Activated B cell treated with CpG ODN at 0.5 μM for 24 hours (primary cell): Measurements from ENCODE around the gene ROR2. TPM values are rescaled to one million over a fixed set of nuclear protein-coding genes. Genes with fewer than 3 reads are reported as not detected.

Source experiments
- ATAC-seq: fragments of 200-7000 bp; cut with Tn5 transposase; one replicate; pipeline ENCODE4 v1.10.0; 2021; ENCODE audit warnings: low read depth, mild to moderate bottlenecking, moderate library complexity
- CTCF ChIA-PET: fragments of 350-600 bp; sonication (Branson Sonifier 250); formaldehyde crosslinking; loops from one replicate; lab custom pipeline; 2021; ENCODE audit warnings: antibody characterized with exemption; lab: Charles Lee
- POLR2A ChIA-PET: fragments of 350-600 bp; sonication (Branson Sonifier 250); formaldehyde crosslinking; loops from one replicate; lab custom pipeline; 2021; ENCODE audit warnings: antibody characterized with exemption; lab: Charles Lee
- DNase-seq: peaks from one replicate; pipeline ENCODE4 v3.0.0; 2022
- H3K27ac Mint-ChIP-seq: one replicate; pipeline ENCODE4 v1.8.0; 2020; ENCODE audit warnings: mixed read lengths
- H3K27me3 Mint-ChIP-seq: one replicate; pipeline ENCODE4 v1.8.0; 2021; ENCODE audit warnings: mixed read lengths
- H3K36me3 Mint-ChIP-seq: one replicate; pipeline ENCODE4 v1.8.0; 2021; ENCODE audit warnings: low read depth, mixed read lengths
- H3K4me1 Mint-ChIP-seq: one replicate; pipeline ENCODE4 v1.8.0; 2021; ENCODE audit warnings: mixed read lengths
- H3K4me3 Mint-ChIP-seq: one replicate; pipeline ENCODE4 v1.8.0; 2020; ENCODE audit warnings: mild to moderate bottlenecking, mixed read lengths
- H3K9me3 Mint-ChIP-seq: one replicate; pipeline ENCODE4 v1.8.0; 2020; ENCODE audit warnings: mixed read lengths
- CTCF ChIP-seq: fragments of 200-600 bp; IDR thresholded peaks from one replicate; pipeline ENCODE4 v1.8.0; 2022; ENCODE audit warnings: antibody characterized with exemption, mild to moderate bottlenecking
- intact Hi-C: fragments of 100-400 bp; cut with micrococcal nuclease; formaldehyde crosslinking; loops from one replicate; pipeline ENCODE4 v1.15.1; 2024
- total RNA-seq: library from RNA; stranded (reverse); gene quantifications from 2 replicates; pipeline ENCODE4 v1.2.3, GENCODE V29; 2022

The ROR2 gene
- total RNA-seq, 1 donor from 2014 or later: not detected

GRCh38 chr9:91564081-91564670, 385.9 kb downstream of the ROR2 start:
- H3K4me1 Mint-ChIP-seq: no peaks in the 10 kb centered on the region
- intact Hi-C loops: no loop called here
- ChIA-PET POLR2A (no interaction called here), CTCF (no interaction called here)
- H3K4me3 Mint-ChIP-seq: no peak overlapping the region
- H3K27me3 Mint-ChIP-seq: peaks cover 16% of the 10 kb centered on the region
- H3K27ac Mint-ChIP-seq: no peak overlapping the region
- no peak for TF ChIP-seq CTCF
- H3K9me3 Mint-ChIP-seq: no peaks in the 10 kb centered on the region
- no peaks in the 10 kb centered on the region for H3K36me3 Mint-ChIP-seq
- ATAC-seq: no peak
- no peak for DNase-seq

GRCh38 chr9:91562416-91562815, 387.6 kb downstream of the ROR2 start:
- Mint-ChIP-seq H3K36me3 (no peaks in the 10 kb centered on the region), H3K4me3 (no peak overlapping the region), H3K27ac (no peak overlapping the region), H3K9me3 (no peaks in the 10 kb centered on the region), H3K4me1 (no peaks in the 10 kb centered on the region), H3K27me3 (peaks cover 16% of the 10 kb centered on the region)
- DNase-seq (no peak), ATAC-seq (no peak)
- intact Hi-C loops: no loop called here
- ChIA-PET POLR2A (no interaction called here), CTCF (no interaction called here)
- TF ChIP-seq CTCF: no peak

- no peak for TF ChIP-seq CTCF
- Mint-ChIP-seq H3K9me3 (no peaks in the 10 kb centered on the region), H3K27me3 (peaks cover 16% of the 10 kb centered on the region), H3K27ac (no peak overlapping the region), H3K4me3 (no peak overlapping the region), H3K36me3 (no peaks in the 10 kb centered on the region), H3K4me1 (no peaks in the 10 kb centered on the region)
- intact Hi-C loops: no loop called here
- CTCF ChIA-PET: no interaction called here
- POLR2A ChIA-PET: no interaction called here
- no peak for DNase-seq
- ATAC-seq: no peak
Observed at GRCh38 chr9:91560301-91560700, 389.7 kb downstream of the ROR2 start.

- intact Hi-C loops: no loop called here
- DNase-seq (no peak), ATAC-seq (no peak)
- Mint-ChIP-seq H3K9me3 (no peaks in the 10 kb centered on the region), H3K4me3 (no peak overlapping the region), H3K36me3 (no peaks in the 10 kb centered on the region), H3K27me3 (peaks cover 16% of the 10 kb centered on the region), H3K4me1 (no peaks in the 10 kb centered on the region), H3K27ac (no peak overlapping the region)
- no peak for TF ChIP-seq CTCF
- POLR2A ChIA-PET: no interaction called here
- CTCF ChIA-PET: no interaction called here
Observed at GRCh38 chr9:91558879-91559278, 391.1 kb downstream of the ROR2 start.

- no peak for TF ChIP-seq CTCF
- no peak for ATAC-seq
- no peaks in the 10 kb centered on the region for H3K9me3 Mint-ChIP-seq
- intact Hi-C loops: no loop called here
- H3K4me3 Mint-ChIP-seq: no peak overlapping the region
- ChIA-PET POLR2A (no interaction called here), CTCF (no interaction called here)
- no peaks in the 10 kb centered on the region for H3K4me1 Mint-ChIP-seq
- H3K27me3 Mint-ChIP-seq: peaks cover 11% of the 10 kb centered on the region
- DNase-seq: no peak
- no peaks in the 10 kb centered on the region for H3K36me3 Mint-ChIP-seq
- H3K27ac Mint-ChIP-seq: no peak overlapping the region
Observed at GRCh38 chr9:91558395-91558794, 391.6 kb downstream of the ROR2 start.
